Measurements from ENCODE around the gene WWC2.

Gene WWC2

GRCh38 chr4:183110244-183110643 is 11.2 kb downstream of the WWC2 start:
- no peak overlapping the region for H3K27ac ChIP-seq (ENCODE audit: extremely low read depth, low read depth, low read length)
- no peak for TF ChIP-seq ZNF76 (tag by site-specific recombination; IDR thresholded peaks at IDR 0.05; ENCODE audit: borderline replicate concordance, low read depth)
- TF ChIP-seq SCRT2 (tag by site-specific recombination; IDR thresholded peaks at IDR 0.05) = no peak
- no peak for TF ChIP-seq ZNF146 (tag by site-specific recombination; IDR thresholded peaks at IDR 0.05)
- TF ChIP-seq, protein P1, sequence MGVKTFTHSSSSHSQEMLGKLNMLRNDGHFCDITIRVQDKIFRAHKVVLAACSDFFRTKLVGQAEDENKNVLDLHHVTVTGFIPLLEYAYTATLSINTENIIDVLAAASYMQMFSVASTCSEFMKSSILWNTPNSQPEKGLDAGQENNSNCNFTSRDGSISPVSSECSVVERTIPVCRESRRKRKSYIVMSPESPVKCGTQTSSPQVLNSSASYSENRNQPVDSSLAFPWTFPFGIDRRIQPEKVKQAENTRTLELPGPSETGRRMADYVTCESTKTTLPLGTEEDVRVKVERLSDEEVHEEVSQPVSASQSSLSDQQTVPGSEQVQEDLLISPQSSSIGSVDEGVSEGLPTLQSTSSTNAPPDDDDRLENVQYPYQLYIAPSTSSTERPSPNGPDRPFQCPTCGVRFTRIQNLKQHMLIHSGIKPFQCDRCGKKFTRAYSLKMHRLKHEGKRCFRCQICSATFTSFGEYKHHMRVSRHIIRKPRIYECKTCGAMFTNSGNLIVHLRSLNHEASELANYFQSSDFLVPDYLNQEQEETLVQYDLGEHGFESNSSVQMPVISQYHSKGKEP (tag by site-specific recombination; IDR thresholded peaks at IDR 0.05) = no peak
- no peak for TF ChIP-seq ZNF302 (tag by site-specific recombination; IDR thresholded peaks at IDR 0.05; ENCODE audit: low read depth)
- TF ChIP-seq KLF16 (tag by site-specific recombination; IDR thresholded peaks at IDR 0.05) = no peak
- TF ChIP-seq ZNF426 (tag by site-specific recombination; IDR thresholded peaks at IDR 0.05) = no peak
- no peak for TF ChIP-seq ZNF2 (tag by site-specific recombination; IDR thresholded peaks at IDR 0.05)
- TF ChIP-seq WT1 (tag by site-specific recombination; IDR thresholded peaks at IDR 0.05) = no peak
- no peak for TF ChIP-seq ZBTB49 (tag by site-specific recombination; IDR thresholded peaks at IDR 0.05; ENCODE audit: low read depth)
- TF ChIP-seq ZNF623 (tag by site-specific recombination; IDR thresholded peaks at IDR 0.05) = no peak
- TF ChIP-seq ZNF501 (tag by site-specific recombination; IDR thresholded peaks at IDR 0.05) = no peak
- TF ChIP-seq BCL11A (tag by site-specific recombination; IDR thresholded peaks at IDR 0.05; ENCODE audit: low read depth) = no peak
- TF ChIP-seq ZNF202 (tag by site-specific recombination; IDR thresholded peaks at IDR 0.05; ENCODE audit: borderline replicate concordance) = no peak
- no peak for TF ChIP-seq ZNF830 (tag by site-specific recombination; IDR thresholded peaks at IDR 0.05; ENCODE audit: low read depth)
- no peak for TF ChIP-seq ZNF513 (tag by site-specific recombination; IDR thresholded peaks at IDR 0.05)
- no peak for TF ChIP-seq ZNF677 (tag by site-specific recombination; IDR thresholded peaks at IDR 0.05)
- no peaks in the 10 kb centered on the region for H3K9me3 ChIP-seq (ENCODE audit: control insufficient read depth, insufficient read depth, low read depth, low read length)
- CTCF ChIA-PET = interaction anchor here (1.3 kb wide), 1 partner anchor 139 kb away, joined by 4 read pairs; no protein-coding TSS in a partner anchor
- no peak overlapping the region for H3K4me3 ChIP-seq (ENCODE audit: low read depth, low read length)
- no peaks in the 10 kb centered on the region for H3K36me3 ChIP-seq (ENCODE audit: control insufficient read depth in 2 of 2, insufficient read depth in 1 of 2, low read length in 2 of 2)
- H3K4me1 ChIP-seq (ENCODE audit: control insufficient read depth, insufficient read depth, low read length) = peaks cover 7% of the 10 kb centered on the region; the same call in 1 of the 2 replicates
- POLR2A ChIA-PET = interaction anchor here (1.1 kb wide), 1 partner anchor 12 kb away, joined by 4 read pairs; no protein-coding TSS in a partner anchor

- Histone ChIP-seq H3K9me3 (ENCODE audit: control insufficient read depth, insufficient read depth, low read depth, low read length) (no peaks in the 10 kb centered on the region), H3K4me3 (ENCODE audit: low read depth, low read length) (no peak overlapping the region), H3K27ac (ENCODE audit: extremely low read depth, low read depth, low read length) (no peak overlapping the region), H3K36me3 (ENCODE audit: control insufficient read depth in 2 of 2, insufficient read depth in 1 of 2, low read length in 2 of 2) (no peaks in the 10 kb centered on the region), H3K4me1 (ENCODE audit: control insufficient read depth, insufficient read depth, low read length) (peaks cover 7% of the 10 kb centered on the region; the same call in 1 of the 2 replicates)
- ChIA-PET CTCF (no interaction called here), POLR2A (no interaction called here)
- TF ChIP-seq ZXDB (tag by site-specific recombination; IDR thresholded peaks at IDR 0.05) = peak; percentile 49; the same call in 1 of the 2 replicates
- no peak for TF ChIP-seq ZNF335 (tag by site-specific recombination; conservative IDR thresholded peaks at IDR 0.05)
Observed at GRCh38 chr4:183111452-183111885, 12.4 kb downstream of the WWC2 start.
